H9 (cell line): ENCODE results near the gene CEP164. TPM values are rescaled to one million over a fixed set of nuclear protein-coding genes. Genes with fewer than 3 reads are reported as not detected.

Source experiments
- DNase-seq: peaks from one replicate; pipeline ENCODE4 v3.0.0-alpha.2; 2017
- H2AFZ ChIP-seq: one replicate; pipeline ENCODE4 v1.6.1; 2013; ENCODE audit warnings: mild to moderate bottlenecking, low read length, control low read depth, moderate library complexity
- H2AK5ac ChIP-seq: 2 replicates; pipeline ENCODE4 v1.6.1; 2013; ENCODE audit warnings: low read length, control low read depth, mixed read lengths; ENCODE audit not compliant: insufficient read length
- H2BK120ac ChIP-seq: one replicate; pipeline ENCODE4 v1.6.1; 2013; ENCODE audit warnings: low read depth, mild to moderate bottlenecking, low read length, control low read depth, inconsistent platforms; ENCODE audit not compliant: poor library complexity, severe bottlenecking
- H2BK12ac ChIP-seq: 2 replicates; pipeline ENCODE4 v1.6.1; 2013; ENCODE audit warnings: low read length, control low read depth, mixed read lengths, low read depth; ENCODE audit not compliant: insufficient read length
- H2BK15ac ChIP-seq: 2 replicates; pipeline ENCODE4 v1.6.1; 2013; ENCODE audit warnings: low read depth, low read length, control low read depth
- H2BK20ac ChIP-seq: one replicate; pipeline ENCODE4 v1.6.1; 2013; ENCODE audit warnings: low read depth, mild to moderate bottlenecking, low read length, control low read depth, inconsistent platforms; ENCODE audit not compliant: poor library complexity, severe bottlenecking
- H2BK5ac ChIP-seq: 2 replicates; pipeline ENCODE4 v1.6.1; 2013; ENCODE audit warnings: low read length, control low read depth, mixed read lengths; ENCODE audit not compliant: insufficient read length
- H3K14ac ChIP-seq: 2 replicates; pipeline ENCODE4 v1.6.1; 2013; ENCODE audit warnings: low read length, control low read depth; ENCODE audit not compliant: insufficient read depth
- H3K18ac ChIP-seq: 2 replicates; pipeline ENCODE4 v1.6.1; 2013; ENCODE audit warnings: low read depth, mild to moderate bottlenecking, mixed read lengths, low read length, control low read depth; ENCODE audit not compliant: insufficient read length
- H3K23ac ChIP-seq: 2 replicates; pipeline ENCODE4 v1.6.1; 2013; ENCODE audit warnings: low read length, control low read depth, mixed read lengths, low read depth; ENCODE audit not compliant: insufficient read length
- H3K23me2 ChIP-seq: 2 replicates; pipeline ENCODE4 v1.6.1; 2013; ENCODE audit warnings: low read depth, mild to moderate bottlenecking, mixed read lengths, low read length, control low read depth; ENCODE audit not compliant: insufficient read length, poor library complexity, severe bottlenecking
- H3K27ac ChIP-seq: 2 replicates; pipeline ENCODE4 v1.5.1; 2013; ENCODE audit warnings: low read length, control low read depth, mixed read lengths, low read depth; ENCODE audit not compliant: insufficient read length
- H3K27me3 ChIP-seq: 2 replicates; pipeline ENCODE4 v1.6.1; 2013; ENCODE audit warnings: low read length, control low read depth, inconsistent platforms; ENCODE audit not compliant: insufficient read depth
- H3K4ac ChIP-seq: 2 replicates; pipeline ENCODE4 v1.6.1; 2013; ENCODE audit warnings: low read depth, mild to moderate bottlenecking, control low read depth, inconsistent platforms, low read length, moderate library complexity
- H3K4me1 ChIP-seq: 2 replicates; pipeline ENCODE4 v1.6.1; 2013; ENCODE audit warnings: low read length, control low read depth, inconsistent platforms; ENCODE audit not compliant: insufficient read depth
- H3K4me2 ChIP-seq: 2 replicates; pipeline ENCODE4 v1.6.1; 2013; ENCODE audit warnings: low read length, control low read depth, mixed read lengths; ENCODE audit not compliant: insufficient read length, insufficient read depth
- H3K56ac ChIP-seq: 2 replicates; pipeline ENCODE4 v1.6.1; 2013; ENCODE audit warnings: low read depth, mild to moderate bottlenecking, mixed read lengths, low read length, control low read depth; ENCODE audit not compliant: insufficient read length
- H3K79me1 ChIP-seq: 2 replicates; pipeline ENCODE4 v1.6.1; 2013; ENCODE audit warnings: low read depth, mild to moderate bottlenecking, moderate library complexity, low read length, control low read depth, inconsistent platforms; ENCODE audit not compliant: insufficient read depth, poor library complexity, severe bottlenecking
- H3K79me2 ChIP-seq: 2 replicates; pipeline ENCODE4 v1.6.1; 2013; ENCODE audit warnings: low read length, control low read depth, inconsistent platforms; ENCODE audit not compliant: insufficient read depth
- H3K9ac ChIP-seq: 2 replicates; pipeline ENCODE4 v1.6.1; 2013; ENCODE audit warnings: low read length, control low read depth, mixed read lengths; ENCODE audit not compliant: insufficient read length; ENCODE audit errors: extremely low read depth
- H3K9me3 ChIP-seq: one replicate; pipeline ENCODE4 v1.6.1; 2013; ENCODE audit warnings: low read depth, low read length, inconsistent platforms; ENCODE audit not compliant: control insufficient read depth
- H3T11ph ChIP-seq: one replicate; pipeline ENCODE4 v1.6.1; 2013; ENCODE audit warnings: mild to moderate bottlenecking, low read length, control low read depth, inconsistent platforms
- H4K20me1 ChIP-seq: one replicate; pipeline ENCODE4 v1.6.1; 2013; ENCODE audit not compliant: control insufficient read depth, insufficient read length, insufficient read depth
- H4K5ac ChIP-seq: 2 replicates; pipeline ENCODE4 v1.6.1; 2013; ENCODE audit warnings: low read depth, mild to moderate bottlenecking, mixed read lengths, low read length, control low read depth; ENCODE audit not compliant: insufficient read length
- H4K8ac ChIP-seq: replicated peaks from 2 replicates; pipeline ENCODE4 v1.6.1; 2013; ENCODE audit warnings: low read length, control low read depth, mixed read lengths, low read depth; ENCODE audit not compliant: insufficient read length
- H4K91ac ChIP-seq: 2 replicates; pipeline ENCODE4 v1.6.1; 2013; ENCODE audit warnings: low read depth, mild to moderate bottlenecking, moderate library complexity, mixed read lengths, low read length, control low read depth; ENCODE audit not compliant: insufficient read length
- H3K27ac Mint-ChIP-seq, 3 experiments: 2 replicates in 2 of 3; 3 replicates in 1 of 3; pipeline ENCODE4 v1.8.0; 2020 to 2021; ENCODE audit warnings: mixed read lengths in 3 of 3, mild to moderate bottlenecking in 1 of 3, moderate library complexity in 1 of 3
- H3K27me3 Mint-ChIP-seq: 2 replicates; pipeline ENCODE4 v1.8.0; 2021; ENCODE audit warnings: low read depth, mild to moderate bottlenecking, moderate library complexity, mixed read lengths
- H3K36me3 Mint-ChIP-seq, 3 experiments: 2 replicates in 2 of 3; 3 replicates in 1 of 3; pipeline ENCODE4 v1.8.0; 2020 to 2021; ENCODE audit warnings: low read depth in 3 of 3, mixed read lengths in 3 of 3; ENCODE audit not compliant: insufficient read depth in 1 of 3
- H3K4me1 Mint-ChIP-seq, 2 experiments: 2 replicates each; pipeline ENCODE4 v1.8.0; 2020; ENCODE audit warnings: mixed read lengths in 2 of 2
- H3K4me3 Mint-ChIP-seq, 2 experiments: 2 replicates in 1 of 2; 3 replicates in 1 of 2; pipeline ENCODE4 v1.8.0; 2020 to 2021; ENCODE audit warnings: mild to moderate bottlenecking in 2 of 2, mixed read lengths in 2 of 2, moderate library complexity in 1 of 2
- H3K9me3 Mint-ChIP-seq, 2 experiments: 2 replicates in 1 of 2; 3 replicates in 1 of 2; pipeline ENCODE4 v1.8.0; 2020; ENCODE audit warnings: mild to moderate bottlenecking in 2 of 2, mixed read lengths in 2 of 2, moderate library complexity in 1 of 2
- WGBS: extraction: QIAGEN DNeasy Blood & Tissue Kit; methylation state at CpG from one replicate; pipeline ENCODE4 v1.1.7; 2013; ENCODE audit warnings: missing lambda C conversion rate, low lambda C conversion rate, mixed read lengths; ENCODE audit not compliant: insufficient read length; ENCODE audit errors: extremely low coverage; 5-methylcytosine and 5-hydroxymethylcytosine counted together
- total RNA-seq: library from RNA; stranded (reverse); gene quantifications from 2 replicates; pipeline ENCODE4 v1.2.1, GENCODE V29; 2021
- TF ChIP-seq, protein P1 (sequence below): fragments of 200-600 bp; sonication (generic); conservative IDR thresholded peaks from 3 replicates; pipeline ENCODE4 v1.8.0; 2021; ENCODE audit warnings: antibody characterized with exemption, mild to moderate bottlenecking

Gene CEP164
- total RNA-seq, 1 experiment from 2014 or later, result 24.9 TPM

DNA sequence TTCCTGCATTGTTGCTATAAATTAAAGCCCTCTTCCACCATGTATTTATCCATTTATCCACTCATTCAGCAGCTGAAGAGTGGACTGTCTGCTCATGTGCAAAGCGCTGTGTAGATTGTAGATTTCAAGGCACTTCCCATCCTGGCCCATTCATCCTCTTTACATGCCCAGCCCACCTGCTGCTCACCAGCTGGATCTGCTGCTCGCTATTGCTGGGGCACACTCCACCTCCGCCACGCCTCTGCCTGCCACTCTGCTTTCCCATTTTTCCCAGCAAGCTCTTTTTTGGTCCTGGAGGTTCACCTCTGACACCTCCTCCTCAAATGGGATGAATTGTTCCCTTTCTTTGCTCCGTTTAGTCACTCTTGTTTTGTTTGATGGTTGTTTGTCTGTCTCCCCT is 48.3 kb downstream of the CEP164 start:
- H3T11ph ChIP-seq, result no peak overlapping the region
- no peaks in the 10 kb centered on the region for H3K27me3 ChIP-seq
- H2BK15ac ChIP-seq, result no peak overlapping the region
- no peaks in the 10 kb centered on the region for H3K9me3 Mint-ChIP-seq
- H4K8ac ChIP-seq, result no peak overlapping the region
- H3K4me1 ChIP-seq, result no peaks in the 10 kb centered on the region
- H3K56ac ChIP-seq, result no peak overlapping the region
- TF ChIP-seq, protein P1, sequence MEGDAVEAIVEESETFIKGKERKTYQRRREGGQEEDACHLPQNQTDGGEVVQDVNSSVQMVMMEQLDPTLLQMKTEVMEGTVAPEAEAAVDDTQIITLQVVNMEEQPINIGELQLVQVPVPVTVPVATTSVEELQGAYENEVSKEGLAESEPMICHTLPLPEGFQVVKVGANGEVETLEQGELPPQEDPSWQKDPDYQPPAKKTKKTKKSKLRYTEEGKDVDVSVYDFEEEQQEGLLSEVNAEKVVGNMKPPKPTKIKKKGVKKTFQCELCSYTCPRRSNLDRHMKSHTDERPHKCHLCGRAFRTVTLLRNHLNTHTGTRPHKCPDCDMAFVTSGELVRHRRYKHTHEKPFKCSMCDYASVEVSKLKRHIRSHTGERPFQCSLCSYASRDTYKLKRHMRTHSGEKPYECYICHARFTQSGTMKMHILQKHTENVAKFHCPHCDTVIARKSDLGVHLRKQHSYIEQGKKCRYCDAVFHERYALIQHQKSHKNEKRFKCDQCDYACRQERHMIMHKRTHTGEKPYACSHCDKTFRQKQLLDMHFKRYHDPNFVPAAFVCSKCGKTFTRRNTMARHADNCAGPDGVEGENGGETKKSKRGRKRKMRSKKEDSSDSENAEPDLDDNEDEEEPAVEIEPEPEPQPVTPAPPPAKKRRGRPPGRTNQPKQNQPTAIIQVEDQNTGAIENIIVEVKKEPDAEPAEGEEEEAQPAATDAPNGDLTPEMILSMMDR, result no peak
- H2BK12ac ChIP-seq, result no peak overlapping the region
- no peak overlapping the region for H2BK5ac ChIP-seq
- no peak overlapping the region for H3K4me2 ChIP-seq
- H3K14ac ChIP-seq, result no peak overlapping the region
- H3K79me1 ChIP-seq, result no peaks in the 10 kb centered on the region
- H3K4ac ChIP-seq, result no peak overlapping the region
- no peak for DNase-seq
- H3K23ac ChIP-seq, result no peak overlapping the region
- peaks cover 10 to 34% (median 23%) of the 10 kb centered on the region in 3 experiments; a peak in 6 of 7 replicates for H3K36me3 Mint-ChIP-seq
- no peaks in the 10 kb centered on the region for H4K20me1 ChIP-seq
- H4K5ac ChIP-seq, result no peak overlapping the region
- no peaks in the 10 kb centered on the region for H3K27me3 Mint-ChIP-seq
- H3K9ac ChIP-seq, result no peak overlapping the region
- no peaks in the 10 kb centered on the region for H3K9me3 ChIP-seq
- no peak overlapping the region for H3K27ac ChIP-seq
- H3K4me1 Mint-ChIP-seq, result no peaks in the 10 kb centered on the region
- no peak overlapping the region for H2AK5ac ChIP-seq
- H2BK20ac ChIP-seq, result no peak overlapping the region
- H2AFZ ChIP-seq, result no peak overlapping the region
- H3K23me2 ChIP-seq, result no peaks in the 10 kb centered on the region
- H3K27ac Mint-ChIP-seq, result no peak overlapping the region
- no peak overlapping the region for H3K4me3 Mint-ChIP-seq
- H3K18ac ChIP-seq, result no peak overlapping the region
- no peak overlapping the region for H2BK120ac ChIP-seq
- no peaks in the 10 kb centered on the region for H3K79me2 ChIP-seq
- WGBS, result no CpG with 5 or more reads among the region's 5 CpGs
- no peak overlapping the region for H4K91ac ChIP-seq
